RWPE2 (cell line): ENCODE data around the gene RGS6.

Experiments
- ATAC-seq: fragments of 200-7000 bp; cut with Tn5 transposase; 3 replicates; pipeline ENCODE4 v1.9.1; 2021; ENCODE audit warnings: low read depth
- DNase-seq: peaks from one replicate; pipeline ENCODE4 v3.0.0-alpha.2; 2020; ENCODE audit warnings: low spot score
- H3K27ac ChIP-seq: fragments of 450-650 bp; 2 replicates; pipeline ENCODE4 v1.5.1; 2017; ENCODE audit warnings: mild to moderate bottlenecking; ENCODE audit not compliant: poor library complexity, severe bottlenecking
- H3K27me3 ChIP-seq: fragments of 250-450 bp; sonication (Bioruptor Pico); 2 replicates; pipeline ENCODE4 v1.5.1; 2021; ENCODE audit warnings: mild to moderate bottlenecking, moderate library complexity; ENCODE audit not compliant: insufficient read depth, poor library complexity, severe bottlenecking
- H3K36me3 ChIP-seq: fragments of 250-450 bp; sonication (Bioruptor Pico); 2 replicates; pipeline ENCODE4 v1.5.1; 2020; ENCODE audit warnings: low read depth, mild to moderate bottlenecking, moderate library complexity
- H3K4me1 ChIP-seq: fragments of 250-450 bp; sonication (Bioruptor Pico); 2 replicates; pipeline ENCODE4 v1.5.1; 2021; ENCODE audit warnings: mild to moderate bottlenecking, moderate library complexity; ENCODE audit not compliant: insufficient read depth, poor library complexity, severe bottlenecking
- H3K4me3 ChIP-seq: fragments of 250-450 bp; sonication (Bioruptor Pico); 2 replicates; pipeline ENCODE4 v1.5.1; 2021; ENCODE audit warnings: mild to moderate bottlenecking, moderate library complexity; ENCODE audit not compliant: severe bottlenecking
- H3K9me3 ChIP-seq: fragments of 250-450 bp; sonication (Bioruptor Pico); 2 replicates; pipeline ENCODE4 v1.5.1; 2021; ENCODE audit warnings: mild to moderate bottlenecking, moderate library complexity; ENCODE audit not compliant: severe bottlenecking
- TF ChIP-seq, protein P1 (sequence below): fragments of 450-650 bp; IDR thresholded peaks from one replicate; pipeline ENCODE4 v1.5.1; 2017; ENCODE audit warnings: mild to moderate bottlenecking, moderate library complexity; ENCODE audit not compliant: poor library complexity, severe bottlenecking

The RGS6 gene

GRCh38 chr14:72515779-72516770 is 583.8 kb downstream of the RGS6 start:
- no peaks in the 10 kb centered on the region for H3K9me3 ChIP-seq
- no peak for ATAC-seq
- peaks cover 13% of the 10 kb centered on the region for H3K27me3 ChIP-seq
- no peaks in the 10 kb centered on the region for H3K4me1 ChIP-seq
- TF ChIP-seq, protein P1, sequence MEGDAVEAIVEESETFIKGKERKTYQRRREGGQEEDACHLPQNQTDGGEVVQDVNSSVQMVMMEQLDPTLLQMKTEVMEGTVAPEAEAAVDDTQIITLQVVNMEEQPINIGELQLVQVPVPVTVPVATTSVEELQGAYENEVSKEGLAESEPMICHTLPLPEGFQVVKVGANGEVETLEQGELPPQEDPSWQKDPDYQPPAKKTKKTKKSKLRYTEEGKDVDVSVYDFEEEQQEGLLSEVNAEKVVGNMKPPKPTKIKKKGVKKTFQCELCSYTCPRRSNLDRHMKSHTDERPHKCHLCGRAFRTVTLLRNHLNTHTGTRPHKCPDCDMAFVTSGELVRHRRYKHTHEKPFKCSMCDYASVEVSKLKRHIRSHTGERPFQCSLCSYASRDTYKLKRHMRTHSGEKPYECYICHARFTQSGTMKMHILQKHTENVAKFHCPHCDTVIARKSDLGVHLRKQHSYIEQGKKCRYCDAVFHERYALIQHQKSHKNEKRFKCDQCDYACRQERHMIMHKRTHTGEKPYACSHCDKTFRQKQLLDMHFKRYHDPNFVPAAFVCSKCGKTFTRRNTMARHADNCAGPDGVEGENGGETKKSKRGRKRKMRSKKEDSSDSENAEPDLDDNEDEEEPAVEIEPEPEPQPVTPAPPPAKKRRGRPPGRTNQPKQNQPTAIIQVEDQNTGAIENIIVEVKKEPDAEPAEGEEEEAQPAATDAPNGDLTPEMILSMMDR: no peak
- no peak overlapping the region for H3K27ac ChIP-seq
- no peaks in the 10 kb centered on the region for H3K36me3 ChIP-seq
- H3K4me3 ChIP-seq: no peak overlapping the region
- no peak for DNase-seq

DNA sequence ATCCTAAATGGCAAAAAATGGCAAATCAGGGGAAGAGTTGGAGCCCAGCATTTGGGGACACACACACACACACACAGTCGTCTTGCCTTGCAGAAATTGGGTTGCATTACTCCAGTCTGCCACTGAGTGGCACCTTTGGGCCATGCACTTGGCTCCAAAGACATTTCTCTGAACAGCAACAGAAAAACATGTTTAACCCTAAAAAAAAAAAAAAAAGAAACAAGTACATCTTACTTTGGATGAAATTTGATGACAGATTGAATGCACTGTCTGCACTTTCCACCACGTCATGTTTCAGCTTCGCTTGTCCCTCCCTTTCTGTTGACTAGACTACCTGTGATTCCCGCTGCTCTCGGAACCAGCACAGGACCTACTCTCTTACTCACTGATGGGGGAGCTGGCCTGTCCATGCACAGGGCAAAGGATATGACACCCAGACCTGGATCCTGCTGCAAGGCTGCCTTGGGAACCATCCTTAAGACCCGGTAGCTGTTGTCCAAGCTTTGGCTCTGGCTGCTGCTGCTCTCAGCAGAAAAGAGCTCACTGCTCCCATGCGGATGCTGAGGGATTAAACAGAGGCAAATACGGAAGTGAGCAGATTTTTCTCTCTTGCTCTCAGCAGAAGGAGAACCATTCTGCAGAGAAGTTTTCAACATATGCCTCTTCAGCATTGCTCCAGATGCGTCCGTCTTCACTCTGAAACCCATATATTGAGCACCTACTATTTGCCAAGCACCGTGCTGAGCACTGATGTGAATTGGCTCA is 584.9 kb downstream of the RGS6 start:
- peaks cover 3% of the 10 kb centered on the region for H3K27me3 ChIP-seq
- H3K9me3 ChIP-seq: no peaks in the 10 kb centered on the region
- no peak overlapping the region for H3K27ac ChIP-seq
- no peaks in the 10 kb centered on the region for H3K4me1 ChIP-seq
- H3K4me3 ChIP-seq: no peak overlapping the region
- DNase-seq (no peak), ATAC-seq (peak; percentile 34; the same call in 2 of the 3 replicates)
- TF ChIP-seq, protein P1: peak; percentile 98
- H3K36me3 ChIP-seq: no peaks in the 10 kb centered on the region

DNA sequence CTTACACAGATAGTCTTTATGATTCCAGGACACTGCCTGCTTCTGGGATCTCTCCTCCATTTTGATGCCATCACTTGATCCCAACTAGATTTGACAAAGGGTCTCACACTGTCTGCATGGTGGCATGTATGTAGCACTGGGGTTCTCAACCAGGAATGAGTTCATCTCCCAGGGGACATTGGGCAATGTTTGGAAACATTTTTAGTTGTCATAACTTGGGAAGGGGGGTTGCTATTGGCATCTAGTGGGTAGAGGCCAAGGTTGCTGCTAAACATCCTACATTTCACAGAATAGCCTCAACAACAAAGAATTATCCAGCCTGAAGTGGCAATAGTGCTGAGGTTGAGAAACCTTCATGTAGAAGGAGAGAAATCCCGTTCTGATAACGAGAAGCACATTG is 585.5 kb downstream of the RGS6 start:
- H3K4me3 ChIP-seq: no peak overlapping the region
- H3K27ac ChIP-seq: no peak overlapping the region
- H3K27me3 ChIP-seq: no peaks in the 10 kb centered on the region
- no peaks in the 10 kb centered on the region for H3K4me1 ChIP-seq
- H3K9me3 ChIP-seq: no peaks in the 10 kb centered on the region
- no peak for DNase-seq
- no peaks in the 10 kb centered on the region for H3K36me3 ChIP-seq
- TF ChIP-seq, protein P1: no peak
- no peak for ATAC-seq

DNA sequence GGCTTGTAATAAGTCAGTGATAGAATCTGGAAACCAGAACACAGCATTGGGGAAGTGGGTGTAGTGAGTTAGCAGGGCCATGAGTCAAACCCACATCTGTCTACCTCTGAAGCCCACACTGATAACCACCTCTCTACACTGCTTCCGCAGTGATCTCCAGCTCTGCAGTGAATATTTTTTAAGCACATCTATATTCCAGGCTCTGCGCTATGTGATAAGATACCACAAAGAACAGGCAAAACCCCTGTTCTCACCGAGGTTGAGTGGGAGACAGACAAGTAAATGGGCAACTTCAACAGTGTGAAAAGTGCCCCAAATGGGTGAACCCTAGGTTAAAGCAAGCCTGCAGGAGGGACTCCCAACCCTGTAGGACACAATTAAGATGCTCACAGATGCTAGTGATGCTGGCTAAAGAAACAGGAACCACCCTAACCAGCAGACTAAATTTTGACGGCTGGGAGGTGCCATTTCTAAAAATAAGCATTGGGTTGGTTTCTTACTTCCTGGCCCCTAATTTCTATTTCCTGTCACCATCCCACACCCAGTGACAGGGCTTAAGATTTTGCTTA is 586.7 kb downstream of the RGS6 start:
- H3K27me3 ChIP-seq: no peaks in the 10 kb centered on the region
- no peaks in the 10 kb centered on the region for H3K9me3 ChIP-seq
- no peaks in the 10 kb centered on the region for H3K4me1 ChIP-seq
- ATAC-seq: no peak
- H3K4me3 ChIP-seq: no peak overlapping the region
- no peak overlapping the region for H3K27ac ChIP-seq
- H3K36me3 ChIP-seq: no peaks in the 10 kb centered on the region
- no peak for DNase-seq
- TF ChIP-seq, protein P1: no peak
